Liver (tissue), 9 donors: ENCODE data around the gene DRC1. TPM values are rescaled to one million over a fixed set of nuclear protein-coding genes. Genes with fewer than 3 reads are reported as not detected.

ENCODE experiments used
- DNase-seq: peaks from one replicate; pipeline ENCODE4 v3.0.0-alpha.2; 2017; ENCODE audit warnings: low spot score
- H3K27ac ChIP-seq, 2 donors: one replicate each; pipeline ENCODE4 v1.7.0; 2013; ENCODE audit warnings: inconsistent platforms in 2 of 2, low read length in 2 of 2, control low read depth in 1 of 2, low read depth in 1 of 2, mild to moderate bottlenecking in 1 of 2
- H3K27me3 ChIP-seq, 4 donors: one replicate each; pipeline versions ENCODE4 v1.6.1 to v1.7.0; 2013; ENCODE audit warnings: low read length in 3 of 4, inconsistent platforms in 1 of 4, mild to moderate bottlenecking in 1 of 4, moderate library complexity in 1 of 4; ENCODE audit not compliant: control insufficient read depth in 4 of 4, insufficient read depth in 4 of 4
- H3K36me3 ChIP-seq, 4 donors: one replicate each; pipeline versions ENCODE4 v1.6.1 to v1.7.0; 2013; ENCODE audit warnings: low read length in 3 of 4, mild to moderate bottlenecking in 3 of 4, low read depth in 1 of 4, moderate library complexity in 1 of 4; ENCODE audit not compliant: control insufficient read depth in 4 of 4, insufficient read depth in 3 of 4
- H3K4me1 ChIP-seq, 4 donors: one replicate each; pipeline versions ENCODE4 v1.6.1 to v1.7.0; 2013; ENCODE audit warnings: low read length in 3 of 4, mild to moderate bottlenecking in 3 of 4, moderate library complexity in 1 of 4; ENCODE audit not compliant: control insufficient read depth in 4 of 4, insufficient read depth in 4 of 4
- H3K4me3 ChIP-seq, 3 donors: one replicate each; pipeline versions ENCODE4 v1.6.1 to v1.7.0; 2013; ENCODE audit warnings: low read length in 3 of 3, control low read depth in 1 of 3, low read depth in 1 of 3, mild to moderate bottlenecking in 1 of 3
- H3K9ac ChIP-seq, 2 donors: one replicate each; pipeline ENCODE4 v1.7.0; 2013; ENCODE audit warnings: low read length in 2 of 2, mild to moderate bottlenecking in 2 of 2, moderate library complexity in 2 of 2, control low read depth in 1 of 2, low read depth in 1 of 2
- H3K9me3 ChIP-seq, 4 donors: one replicate each; pipeline versions ENCODE4 v1.6.1 to v1.7.0; 2013; ENCODE audit warnings: low read length in 3 of 4; ENCODE audit not compliant: control insufficient read depth in 4 of 4
- EGR1 ChIP-seq, 2 donors: IDR thresholded peaks; 2 replicates each; pipeline ENCODE4 v1.6.1; 2016 to 2018; ENCODE audit warnings: antibody characterized with exemption in 2 of 2, low read depth in 2 of 2
- FOXA1 ChIP-seq: IDR thresholded peaks from 2 replicates; pipeline ENCODE4 v1.6.1; 2016; ENCODE audit warnings: antibody characterized with exemption
- FOXA2 ChIP-seq: IDR thresholded peaks from 2 replicates; pipeline ENCODE4 v1.6.1; 2016; ENCODE audit warnings: antibody characterized with exemption
- HNF4A ChIP-seq, 2 donors: conservative IDR thresholded peaks; 2 replicates each; pipeline ENCODE4 v1.6.1; 2016; ENCODE audit warnings: antibody characterized with exemption in 2 of 2, mild to moderate bottlenecking in 2 of 2
- HNF4G ChIP-seq: IDR thresholded peaks from 2 replicates; pipeline ENCODE4 v1.6.1; 2016; ENCODE audit warnings: antibody characterized with exemption
- JUND ChIP-seq, 2 donors: IDR thresholded peaks; 2 replicates each; pipeline ENCODE4 v1.6.1; 2016; ENCODE audit warnings: antibody characterized with exemption in 2 of 2
- NR2F2 ChIP-seq: IDR thresholded peaks from 2 replicates; pipeline ENCODE4 v1.6.1; 2016; ENCODE audit warnings: antibody characterized with exemption
- RAD21 ChIP-seq, 2 donors: IDR thresholded peaks; 2 replicates each; pipeline ENCODE4 v1.6.1; 2016; ENCODE audit warnings: antibody characterized with exemption in 2 of 2, mild to moderate bottlenecking in 2 of 2
- RXRA ChIP-seq, 2 donors: IDR thresholded peaks; 2 replicates each; pipeline ENCODE4 v1.6.1; 2017 to 2018; ENCODE audit warnings: antibody characterized with exemption in 2 of 2, mild to moderate bottlenecking in 1 of 2
- SP1 ChIP-seq: IDR thresholded peaks from 2 replicates; pipeline ENCODE4 v1.6.1; 2018; ENCODE audit warnings: antibody characterized with exemption, mild to moderate bottlenecking
- TAF1 ChIP-seq: conservative IDR thresholded peaks from 2 replicates; pipeline ENCODE4 v1.6.1; 2016; ENCODE audit warnings: antibody characterized with exemption, mild to moderate bottlenecking
- YY1 ChIP-seq: IDR thresholded peaks from 2 replicates; pipeline ENCODE4 v1.6.1; 2016; ENCODE audit warnings: antibody characterized with exemption, mild to moderate bottlenecking
- WGBS: extraction: QIAGEN DNeasy Blood & Tissue Kit; methylation state at CpG from one replicate; pipeline ENCODE4 v1.1.7; 2013; 5-methylcytosine and 5-hydroxymethylcytosine counted together
- polyA plus RNA-seq, 2 donors: library from polyadenylated mRNA; stranded (reverse) in 1 of 2; unstranded in 1 of 2; fragments of 200-250 nt in 1 of 2; fragments of >200 nt in 1 of 2; fragmentation: Nextera tagmentation in 1 of 2; extraction: Ambion mirVana in 1 of 2; gene quantifications; one replicate each; pipeline versions ENCODE4 v1.2.1 to v1.2.3, GENCODE V29; 2013 to 2015
- total RNA-seq, 2 donors: library from RNA; depleted of rRNA; stranded (reverse); fragments of >200 nt; gene quantifications; one replicate each; pipeline ENCODE4 v1.2.3, GENCODE V29; 2014
- TF ChIP-seq, protein P1 (sequence below): IDR thresholded peaks from 2 replicates; pipeline ENCODE4 v1.6.1; 2016; ENCODE audit warnings: antibody characterized with exemption
- TF ChIP-seq, protein P2 (sequence below): IDR thresholded peaks from 2 replicates; pipeline ENCODE4 v1.6.1; 2016; ENCODE audit warnings: antibody characterized with exemption
- TF ChIP-seq, protein P3 (sequence below): fragments of 150-350 bp; IDR thresholded peaks from 2 replicates; pipeline ENCODE4 v1.5.1; 2017; ENCODE audit warnings: improper control_type of control experiment, low read depth, low read length; ENCODE audit not compliant: missing input control
- TF ChIP-seq, protein P4 (sequence below): IDR thresholded peaks from 2 replicates; pipeline ENCODE4 v1.6.1; 2016; ENCODE audit warnings: antibody characterized with exemption, mild to moderate bottlenecking
- TF ChIP-seq, protein P5 (sequence below): IDR thresholded peaks from 2 replicates; pipeline ENCODE4 v1.6.1; 2016; ENCODE audit warnings: antibody characterized with exemption
- donor health status: healthy.
- donor health status: healthy.
- donor health status: healthy.
- donor health status: healthy.
- donor health status: healthy.

The DRC1 gene
- total and polyA plus RNA-seq, 4 donors, result 0.28 TPM; not detected in 3

DNA sequence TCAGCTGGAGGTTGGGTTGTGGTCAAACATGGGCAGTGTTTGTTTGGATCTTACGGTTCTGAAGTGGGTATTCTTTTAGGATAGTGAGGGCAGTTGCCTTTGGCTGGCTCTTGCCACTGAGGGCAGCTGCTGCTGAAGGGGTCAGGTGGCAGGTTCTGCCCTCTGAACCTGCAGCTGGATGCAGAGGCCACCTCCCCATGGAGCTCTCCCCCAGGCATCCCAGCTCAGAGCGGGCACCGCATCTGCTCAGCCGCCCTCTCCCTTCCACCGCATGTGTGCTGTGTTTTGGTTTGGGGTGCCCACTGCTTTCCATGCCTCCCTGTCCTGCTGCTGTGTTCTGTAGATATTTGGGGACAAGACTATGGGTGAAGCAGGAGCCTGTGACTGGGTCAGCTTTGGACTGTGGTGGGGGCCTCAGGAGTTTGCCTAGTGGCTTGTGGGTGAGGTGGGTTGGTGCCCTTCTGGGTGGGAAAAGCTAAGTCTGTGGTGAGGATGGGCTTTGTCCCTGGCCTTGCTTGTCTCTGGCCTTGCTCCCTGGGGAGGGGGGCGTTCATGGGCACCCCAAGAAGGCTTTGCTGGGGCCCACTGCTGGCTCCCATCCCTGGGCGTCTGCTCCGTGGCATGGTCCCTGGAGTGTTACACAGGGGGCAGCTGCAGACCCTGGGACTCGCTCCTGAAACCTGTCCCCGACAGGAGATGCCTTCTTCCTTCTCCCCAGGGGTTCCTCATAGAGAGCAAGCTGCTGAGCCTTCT, 47.7 kb downstream of the DRC1 start:
- Histone ChIP-seq H3K9ac (no peak overlapping the region), H3K4me1 (no peaks in the 10 kb centered on the region), H3K36me3 (no peaks in the 10 kb centered on the region), H3K27ac (no peak overlapping the region), H3K9me3 (no peaks in the 10 kb centered on the region), H3K27me3 (peaks cover 0 to 3% (median 0%) of the 10 kb centered on the region in 4 donors), H3K4me3 (no peak overlapping the region)
- TF ChIP-seq, protein P1, sequence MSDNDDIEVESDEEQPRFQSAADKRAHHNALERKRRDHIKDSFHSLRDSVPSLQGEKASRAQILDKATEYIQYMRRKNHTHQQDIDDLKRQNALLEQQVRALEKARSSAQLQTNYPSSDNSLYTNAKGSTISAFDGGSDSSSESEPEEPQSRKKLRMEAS, result no peak
- TF ChIP-seq HNF4A (conservative IDR thresholded peaks at IDR 0.05), result no peak
- no peak for TF ChIP-seq RXRA (IDR thresholded peaks at IDR 0.05)
- TF ChIP-seq FOXA1, result no peak
- TF ChIP-seq, protein P2, sequence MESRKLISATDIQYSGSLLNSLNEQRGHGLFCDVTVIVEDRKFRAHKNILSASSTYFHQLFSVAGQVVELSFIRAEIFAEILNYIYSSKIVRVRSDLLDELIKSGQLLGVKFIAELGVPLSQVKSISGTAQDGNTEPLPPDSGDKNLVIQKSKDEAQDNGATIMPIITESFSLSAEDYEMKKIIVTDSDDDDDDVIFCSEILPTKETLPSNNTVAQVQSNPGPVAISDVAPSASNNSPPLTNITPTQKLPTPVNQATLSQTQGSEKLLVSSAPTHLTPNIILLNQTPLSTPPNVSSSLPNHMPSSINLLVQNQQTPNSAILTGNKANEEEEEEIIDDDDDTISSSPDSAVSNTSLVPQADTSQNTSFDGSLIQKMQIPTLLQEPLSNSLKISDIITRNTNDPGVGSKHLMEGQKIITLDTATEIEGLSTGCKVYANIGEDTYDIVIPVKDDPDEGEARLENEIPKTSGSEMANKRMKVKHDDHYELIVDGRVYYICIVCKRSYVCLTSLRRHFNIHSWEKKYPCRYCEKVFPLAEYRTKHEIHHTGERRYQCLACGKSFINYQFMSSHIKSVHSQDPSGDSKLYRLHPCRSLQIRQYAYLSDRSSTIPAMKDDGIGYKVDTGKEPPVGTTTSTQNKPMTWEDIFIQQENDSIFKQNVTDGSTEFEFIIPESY, result no peak
- no peak for TF ChIP-seq RAD21 (IDR thresholded peaks at IDR 0.05)
- no peak for TF ChIP-seq SP1
- TF ChIP-seq, protein P3, sequence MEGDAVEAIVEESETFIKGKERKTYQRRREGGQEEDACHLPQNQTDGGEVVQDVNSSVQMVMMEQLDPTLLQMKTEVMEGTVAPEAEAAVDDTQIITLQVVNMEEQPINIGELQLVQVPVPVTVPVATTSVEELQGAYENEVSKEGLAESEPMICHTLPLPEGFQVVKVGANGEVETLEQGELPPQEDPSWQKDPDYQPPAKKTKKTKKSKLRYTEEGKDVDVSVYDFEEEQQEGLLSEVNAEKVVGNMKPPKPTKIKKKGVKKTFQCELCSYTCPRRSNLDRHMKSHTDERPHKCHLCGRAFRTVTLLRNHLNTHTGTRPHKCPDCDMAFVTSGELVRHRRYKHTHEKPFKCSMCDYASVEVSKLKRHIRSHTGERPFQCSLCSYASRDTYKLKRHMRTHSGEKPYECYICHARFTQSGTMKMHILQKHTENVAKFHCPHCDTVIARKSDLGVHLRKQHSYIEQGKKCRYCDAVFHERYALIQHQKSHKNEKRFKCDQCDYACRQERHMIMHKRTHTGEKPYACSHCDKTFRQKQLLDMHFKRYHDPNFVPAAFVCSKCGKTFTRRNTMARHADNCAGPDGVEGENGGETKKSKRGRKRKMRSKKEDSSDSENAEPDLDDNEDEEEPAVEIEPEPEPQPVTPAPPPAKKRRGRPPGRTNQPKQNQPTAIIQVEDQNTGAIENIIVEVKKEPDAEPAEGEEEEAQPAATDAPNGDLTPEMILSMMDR, result no peak
- TF ChIP-seq, protein P4, sequence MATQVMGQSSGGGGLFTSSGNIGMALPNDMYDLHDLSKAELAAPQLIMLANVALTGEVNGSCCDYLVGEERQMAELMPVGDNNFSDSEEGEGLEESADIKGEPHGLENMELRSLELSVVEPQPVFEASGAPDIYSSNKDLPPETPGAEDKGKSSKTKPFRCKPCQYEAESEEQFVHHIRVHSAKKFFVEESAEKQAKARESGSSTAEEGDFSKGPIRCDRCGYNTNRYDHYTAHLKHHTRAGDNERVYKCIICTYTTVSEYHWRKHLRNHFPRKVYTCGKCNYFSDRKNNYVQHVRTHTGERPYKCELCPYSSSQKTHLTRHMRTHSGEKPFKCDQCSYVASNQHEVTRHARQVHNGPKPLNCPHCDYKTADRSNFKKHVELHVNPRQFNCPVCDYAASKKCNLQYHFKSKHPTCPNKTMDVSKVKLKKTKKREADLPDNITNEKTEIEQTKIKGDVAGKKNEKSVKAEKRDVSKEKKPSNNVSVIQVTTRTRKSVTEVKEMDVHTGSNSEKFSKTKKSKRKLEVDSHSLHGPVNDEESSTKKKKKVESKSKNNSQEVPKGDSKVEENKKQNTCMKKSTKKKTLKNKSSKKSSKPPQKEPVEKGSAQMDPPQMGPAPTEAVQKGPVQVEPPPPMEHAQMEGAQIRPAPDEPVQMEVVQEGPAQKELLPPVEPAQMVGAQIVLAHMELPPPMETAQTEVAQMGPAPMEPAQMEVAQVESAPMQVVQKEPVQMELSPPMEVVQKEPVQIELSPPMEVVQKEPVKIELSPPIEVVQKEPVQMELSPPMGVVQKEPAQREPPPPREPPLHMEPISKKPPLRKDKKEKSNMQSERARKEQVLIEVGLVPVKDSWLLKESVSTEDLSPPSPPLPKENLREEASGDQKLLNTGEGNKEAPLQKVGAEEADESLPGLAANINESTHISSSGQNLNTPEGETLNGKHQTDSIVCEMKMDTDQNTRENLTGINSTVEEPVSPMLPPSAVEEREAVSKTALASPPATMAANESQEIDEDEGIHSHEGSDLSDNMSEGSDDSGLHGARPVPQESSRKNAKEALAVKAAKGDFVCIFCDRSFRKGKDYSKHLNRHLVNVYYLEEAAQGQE, result no peak
- TF ChIP-seq TAF1, result no peak
- TF ChIP-seq NR2F2, result no peak
- TF ChIP-seq FOXA2, result no peak
- TF ChIP-seq HNF4G, result no peak
- DNase-seq, result no peak
- WGBS, result 94% methylated on average over 10 of the region's 10 CpGs

DNA sequence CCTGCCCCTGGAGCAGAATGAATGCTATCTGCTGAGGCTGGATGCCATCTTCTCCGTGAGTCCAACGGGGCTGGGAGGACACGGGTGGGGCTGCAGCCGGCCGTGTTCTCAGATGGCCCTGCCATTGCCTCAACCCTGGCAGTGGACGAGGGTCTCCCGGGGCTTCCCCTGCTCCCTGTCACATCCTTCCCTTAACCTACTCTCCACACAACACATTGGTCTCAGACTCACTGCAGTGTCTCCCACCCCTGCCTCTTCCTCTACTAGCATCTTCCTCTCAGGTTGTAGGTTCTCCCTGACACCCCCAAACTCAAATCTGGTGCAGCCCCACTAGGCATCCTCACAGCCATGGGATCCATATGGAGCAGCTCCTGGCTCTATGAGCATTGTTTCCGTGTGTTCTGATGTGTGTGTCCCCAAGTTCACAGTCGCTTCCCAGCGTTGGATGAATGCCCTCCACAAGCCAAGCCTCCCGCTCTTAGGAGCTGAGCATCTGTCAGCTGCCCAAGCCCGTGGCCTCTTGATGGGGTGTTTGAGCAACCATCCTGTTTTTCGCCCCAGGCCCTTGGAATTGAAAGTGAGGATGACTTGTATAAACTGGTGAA, 48.4 kb downstream of the DRC1 start:
- Histone ChIP-seq H3K4me1 (no peaks in the 10 kb centered on the region), H3K9me3 (no peaks in the 10 kb centered on the region), H3K4me3 (no peak overlapping the region), H3K27me3 (peaks cover 0 to 3% (median 0%) of the 10 kb centered on the region in 4 donors), H3K9ac (no peak overlapping the region), H3K27ac (no peak overlapping the region), H3K36me3 (no peaks in the 10 kb centered on the region)
- WGBS, result 90% methylated on average over 13 of the region's 13 CpGs
- no peak for DNase-seq
- TF ChIP-seq FOXA1 (no peak), JUND (IDR thresholded peaks at IDR 0.05) (no peak), RAD21 (IDR thresholded peaks at IDR 0.05) (no peak), HNF4A (conservative IDR thresholded peaks at IDR 0.05) (no peak), NR2F2 (no peak), EGR1 (IDR thresholded peaks at IDR 0.05; ENCODE audit: low read depth in 2 of 2) (no peak), YY1 (no peak), HNF4G (no peak)
- TF ChIP-seq, protein P4, result no peak
- TF ChIP-seq, protein P5, sequence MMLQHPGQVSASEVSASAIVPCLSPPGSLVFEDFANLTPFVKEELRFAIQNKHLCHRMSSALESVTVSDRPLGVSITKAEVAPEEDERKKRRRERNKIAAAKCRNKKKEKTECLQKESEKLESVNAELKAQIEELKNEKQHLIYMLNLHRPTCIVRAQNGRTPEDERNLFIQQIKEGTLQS, result no peak
- TF ChIP-seq, protein P3, result no peak
